Bronchial epithelial cell (primary cell): ENCODE data around the gene PIWIL1. TPM values are rescaled to one million over a fixed set of nuclear protein-coding genes. Genes with fewer than 3 reads are reported as not detected.
A peak's percentile ranks its signal among the peaks of the same experiment; 100 is the strongest.

ENCODE experiments used
- DNase-seq: peaks from one replicate; pipeline ENCODE4 v3.0.0-alpha.2; 2010; ENCODE audit warnings: low read depth
- FAIRE-seq: peaks from 2 replicates; lab custom pipeline; 2011; peaks lifted over from hg19 to GRCh38; lab: Jason Lieb, UNC
- H3K27me3 ChIP-seq: 2 replicates; pipeline ENCODE4 v1.5.1; 2011; ENCODE audit warnings: low read length; ENCODE audit not compliant: control insufficient read depth, insufficient read depth
- H3K36me3 ChIP-seq: 2 replicates; pipeline ENCODE4 v1.5.1; 2011; ENCODE audit warnings: low read length; ENCODE audit not compliant: control insufficient read depth, insufficient read depth
- H3K4me3 ChIP-seq: 2 replicates; pipeline ENCODE4 v1.5.1; 2011; ENCODE audit warnings: mild to moderate bottlenecking, low read depth, low read length, control low read depth
- total RNA-seq: library from RNA; depleted of rRNA; stranded (reverse); fragments of >200 nt; gene quantifications from 2 replicates; pipeline ENCODE4 v1.2.1, GENCODE V29; 2014
- TF ChIP-seq, protein P1 (sequence below): IDR thresholded peaks from 2 replicates; pipeline ENCODE4 v1.5.1; 2011; ENCODE audit warnings: mild to moderate bottlenecking, moderate library complexity, low read length, control low read depth, inconsistent platforms; ENCODE audit not compliant: insufficient read depth, severe bottlenecking

The PIWIL1 gene
- total RNA-seq, 1 donor from 2014 or later, result not detected

DNA sequence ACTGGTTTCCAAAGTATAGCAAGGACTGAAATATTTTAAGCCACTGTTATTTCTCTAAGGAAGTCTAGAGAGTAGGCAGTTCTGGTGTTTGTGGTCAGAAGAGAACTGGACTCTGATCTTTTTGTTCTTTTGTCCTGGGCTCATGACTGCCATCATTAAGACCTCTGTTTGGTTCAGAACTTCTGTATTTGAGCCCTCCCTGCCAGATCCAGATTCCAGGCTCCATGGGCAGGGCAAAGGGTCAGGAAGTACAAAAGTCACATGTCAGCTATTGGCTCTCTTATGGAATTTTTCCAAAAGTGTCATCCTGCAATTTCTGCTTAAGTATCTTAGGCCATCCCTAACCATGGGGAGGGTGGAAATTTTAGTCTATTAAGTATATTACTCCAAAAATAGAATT is 6.8 kb downstream of the PIWIL1 start:
- no peak for FAIRE-seq
- TF ChIP-seq, protein P1, sequence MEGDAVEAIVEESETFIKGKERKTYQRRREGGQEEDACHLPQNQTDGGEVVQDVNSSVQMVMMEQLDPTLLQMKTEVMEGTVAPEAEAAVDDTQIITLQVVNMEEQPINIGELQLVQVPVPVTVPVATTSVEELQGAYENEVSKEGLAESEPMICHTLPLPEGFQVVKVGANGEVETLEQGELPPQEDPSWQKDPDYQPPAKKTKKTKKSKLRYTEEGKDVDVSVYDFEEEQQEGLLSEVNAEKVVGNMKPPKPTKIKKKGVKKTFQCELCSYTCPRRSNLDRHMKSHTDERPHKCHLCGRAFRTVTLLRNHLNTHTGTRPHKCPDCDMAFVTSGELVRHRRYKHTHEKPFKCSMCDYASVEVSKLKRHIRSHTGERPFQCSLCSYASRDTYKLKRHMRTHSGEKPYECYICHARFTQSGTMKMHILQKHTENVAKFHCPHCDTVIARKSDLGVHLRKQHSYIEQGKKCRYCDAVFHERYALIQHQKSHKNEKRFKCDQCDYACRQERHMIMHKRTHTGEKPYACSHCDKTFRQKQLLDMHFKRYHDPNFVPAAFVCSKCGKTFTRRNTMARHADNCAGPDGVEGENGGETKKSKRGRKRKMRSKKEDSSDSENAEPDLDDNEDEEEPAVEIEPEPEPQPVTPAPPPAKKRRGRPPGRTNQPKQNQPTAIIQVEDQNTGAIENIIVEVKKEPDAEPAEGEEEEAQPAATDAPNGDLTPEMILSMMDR, result no peak
- DNase-seq, result no peak
- Histone ChIP-seq H3K27me3 (no peaks in the 10 kb centered on the region), H3K4me3 (no peak overlapping the region), H3K36me3 (no peaks in the 10 kb centered on the region)

DNA sequence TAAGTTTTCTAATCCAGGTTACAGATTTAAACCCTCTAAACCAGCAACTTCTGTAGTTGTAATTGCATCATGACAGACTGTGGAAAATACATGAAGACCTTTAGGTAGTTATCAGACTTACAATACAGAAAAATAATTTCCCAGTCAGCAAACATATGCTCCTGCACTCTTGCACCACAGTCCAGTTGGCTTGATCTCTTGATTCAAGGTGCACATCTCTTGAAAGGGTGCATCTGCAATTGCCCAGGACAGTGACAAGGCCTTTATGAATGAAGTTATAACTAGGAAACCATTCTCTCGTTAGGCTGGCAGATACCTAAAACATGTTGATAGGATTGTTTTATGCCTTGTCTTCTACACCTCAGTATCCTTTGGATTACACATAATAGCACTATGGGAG is 7.6 kb downstream of the PIWIL1 start:
- no peak for FAIRE-seq

DNA sequence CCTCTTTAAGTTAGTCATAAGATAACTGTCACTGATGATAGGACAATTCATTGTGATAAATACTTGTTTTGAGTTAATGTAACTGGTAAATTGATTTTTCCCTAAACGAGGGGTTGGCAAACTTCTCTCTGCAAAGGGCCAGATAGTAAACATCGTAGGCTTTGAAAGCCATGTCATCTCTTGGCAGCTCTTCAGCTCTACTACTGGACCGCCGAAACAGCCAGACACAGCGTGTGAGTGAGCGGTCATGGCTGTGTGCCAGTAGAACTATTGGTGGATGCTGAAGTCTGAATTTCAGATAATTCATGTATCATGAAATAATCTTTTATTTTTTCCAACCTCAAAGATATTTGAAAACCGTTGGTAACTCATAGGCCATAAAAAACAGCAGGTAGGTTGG is 9.9 kb downstream of the PIWIL1 start:
- Histone ChIP-seq H3K4me3 (no peak overlapping the region), H3K27me3 (no peaks in the 10 kb centered on the region), H3K36me3 (no peaks in the 10 kb centered on the region)
- DNase-seq, result no peak
- TF ChIP-seq, protein P1, result no peak
- FAIRE-seq, result no peak

More for the DNA sequence above, 7.6 kb downstream of the PIWIL1 start:
- Histone ChIP-seq H3K4me3 (no peak overlapping the region), H3K27me3 (no peaks in the 10 kb centered on the region), H3K36me3 (no peaks in the 10 kb centered on the region)
- TF ChIP-seq, protein P1, result no peak
- DNase-seq, result no peak

DNA sequence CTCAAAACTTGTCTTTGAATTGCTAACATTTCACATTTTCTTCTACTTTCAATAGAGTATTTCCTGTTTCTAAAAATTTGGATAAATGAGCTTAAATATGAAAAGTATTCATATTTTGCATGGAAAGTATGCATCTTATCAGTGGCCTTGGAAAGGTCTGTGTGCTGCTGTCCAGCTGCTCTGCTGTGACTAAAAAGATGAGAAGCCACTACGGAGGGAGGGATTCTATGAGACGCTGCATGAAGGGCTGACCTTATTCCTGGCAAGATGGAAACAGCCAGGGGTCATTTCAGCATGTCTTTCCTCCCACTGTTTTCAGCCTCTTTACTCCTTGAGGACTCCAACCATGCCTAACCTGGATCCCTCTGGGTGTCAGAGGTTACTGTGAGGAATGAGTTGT is 13.0 kb downstream of the PIWIL1 start:
- TF ChIP-seq, protein P1, result no peak

DNA sequence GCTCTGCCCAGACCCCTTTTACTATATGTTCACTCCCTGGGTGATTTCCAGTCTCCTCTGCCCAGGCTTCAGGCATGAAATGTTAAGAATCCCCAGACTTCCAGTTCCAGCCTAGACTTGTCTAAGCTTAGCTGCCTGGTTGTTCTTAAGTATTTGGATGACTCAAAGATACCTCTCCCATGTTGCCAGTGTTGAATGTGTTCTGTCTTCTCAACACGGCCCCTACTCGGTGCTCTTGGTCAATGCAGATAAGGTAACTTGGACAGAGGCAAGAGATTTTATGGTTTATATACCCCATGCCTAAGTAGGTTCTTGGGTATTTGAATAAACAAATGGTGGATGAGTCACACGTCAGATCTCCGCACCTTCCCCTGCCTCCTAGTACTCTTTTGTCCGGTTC is 13.6 kb downstream of the PIWIL1 start:
- peak; percentile 94 for FAIRE-seq
- DNase-seq, result peak; percentile 99
- no peaks in the 10 kb centered on the region for H3K27me3 ChIP-seq
- H3K4me3 ChIP-seq, result no peak overlapping the region
- no peaks in the 10 kb centered on the region for H3K36me3 ChIP-seq
- TF ChIP-seq, protein P1, result no peak

More for the DNA sequence above, 13.0 kb downstream of the PIWIL1 start:
- Histone ChIP-seq H3K36me3 (no peaks in the 10 kb centered on the region), H3K27me3 (no peaks in the 10 kb centered on the region), H3K4me3 (no peak overlapping the region)
- peak; percentile 47 for FAIRE-seq
- DNase-seq, result no peak

DNA sequence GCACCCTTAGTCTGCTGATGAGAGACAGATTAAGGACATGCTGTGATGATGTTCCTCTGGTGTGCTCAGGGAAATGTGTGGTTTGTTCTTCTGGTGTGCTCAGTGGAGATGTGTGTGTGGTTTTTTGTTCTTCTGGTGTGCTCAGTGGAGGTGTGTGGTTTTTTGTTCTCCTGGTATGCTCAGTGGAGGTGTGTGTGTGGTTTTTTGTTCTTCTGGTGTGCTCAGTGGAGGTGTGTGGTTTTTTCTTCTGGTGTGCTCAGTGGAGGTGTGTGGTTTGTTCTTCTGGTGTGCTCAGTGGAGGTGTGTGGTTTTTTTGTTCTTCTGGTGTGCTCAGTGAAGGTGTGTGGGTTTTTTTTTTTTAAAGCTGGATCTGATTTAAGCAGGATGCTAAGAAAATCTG is 15.4 kb downstream of the PIWIL1 start:
- Histone ChIP-seq H3K27me3 (no peaks in the 10 kb centered on the region), H3K36me3 (no peaks in the 10 kb centered on the region), H3K4me3 (no peak overlapping the region)
- DNase-seq, result no peak
- TF ChIP-seq, protein P1, result no peak
- peak; percentile 96 for FAIRE-seq
